Liver (tissue), 9 donors: ENCODE measurements around the gene RABL6. TPM values are rescaled to one million over a fixed set of nuclear protein-coding genes. Genes with fewer than 3 reads are reported as not detected.

Source experiments
- DNase-seq: peaks from one replicate; pipeline ENCODE4 v3.0.0-alpha.2; 2017; ENCODE audit warnings: low spot score
- H3K27ac ChIP-seq, 2 donors: one replicate each; pipeline ENCODE4 v1.7.0; 2013; ENCODE audit warnings: inconsistent platforms in 2 of 2, low read length in 2 of 2, control low read depth in 1 of 2, low read depth in 1 of 2, mild to moderate bottlenecking in 1 of 2
- H3K27me3 ChIP-seq, 4 donors: one replicate each; pipeline versions ENCODE4 v1.6.1 to v1.7.0; 2013; ENCODE audit warnings: low read length in 3 of 4, inconsistent platforms in 1 of 4, mild to moderate bottlenecking in 1 of 4, moderate library complexity in 1 of 4; ENCODE audit not compliant: control insufficient read depth in 4 of 4, insufficient read depth in 4 of 4
- H3K36me3 ChIP-seq, 4 donors: one replicate each; pipeline versions ENCODE4 v1.6.1 to v1.7.0; 2013; ENCODE audit warnings: low read length in 3 of 4, mild to moderate bottlenecking in 3 of 4, low read depth in 1 of 4, moderate library complexity in 1 of 4; ENCODE audit not compliant: control insufficient read depth in 4 of 4, insufficient read depth in 3 of 4
- H3K4me1 ChIP-seq, 4 donors: one replicate each; pipeline versions ENCODE4 v1.6.1 to v1.7.0; 2013; ENCODE audit warnings: low read length in 3 of 4, mild to moderate bottlenecking in 3 of 4, moderate library complexity in 1 of 4; ENCODE audit not compliant: control insufficient read depth in 4 of 4, insufficient read depth in 4 of 4
- H3K4me3 ChIP-seq, 3 donors: one replicate each; pipeline versions ENCODE4 v1.6.1 to v1.7.0; 2013; ENCODE audit warnings: low read length in 3 of 3, control low read depth in 1 of 3, low read depth in 1 of 3, mild to moderate bottlenecking in 1 of 3
- H3K9ac ChIP-seq, 2 donors: one replicate each; pipeline ENCODE4 v1.7.0; 2013; ENCODE audit warnings: low read length in 2 of 2, mild to moderate bottlenecking in 2 of 2, moderate library complexity in 2 of 2, control low read depth in 1 of 2, low read depth in 1 of 2
- H3K9me3 ChIP-seq, 4 donors: one replicate each; pipeline versions ENCODE4 v1.6.1 to v1.7.0; 2013; ENCODE audit warnings: low read length in 3 of 4; ENCODE audit not compliant: control insufficient read depth in 4 of 4
- ATF3 ChIP-seq: IDR thresholded peaks from 2 replicates; pipeline ENCODE4 v1.6.1; 2016; ENCODE audit warnings: antibody characterized with exemption
- EGR1 ChIP-seq, 2 donors: IDR thresholded peaks; 2 replicates each; pipeline ENCODE4 v1.6.1; 2016 to 2018; ENCODE audit warnings: antibody characterized with exemption in 2 of 2, low read depth in 2 of 2
- FOXA1 ChIP-seq: IDR thresholded peaks from 2 replicates; pipeline ENCODE4 v1.6.1; 2016; ENCODE audit warnings: antibody characterized with exemption
- FOXA2 ChIP-seq: IDR thresholded peaks from 2 replicates; pipeline ENCODE4 v1.6.1; 2016; ENCODE audit warnings: antibody characterized with exemption
- GABPA ChIP-seq, 2 donors: IDR thresholded peaks in 1 of 2; conservative IDR thresholded peaks in 1 of 2; 2 replicates each; pipeline ENCODE4 v1.6.1; 2016; ENCODE audit warnings: antibody characterized with exemption in 2 of 2, mild to moderate bottlenecking in 1 of 2, moderate library complexity in 1 of 2
- HNF4A ChIP-seq, 2 donors: conservative IDR thresholded peaks; 2 replicates each; pipeline ENCODE4 v1.6.1; 2016; ENCODE audit warnings: antibody characterized with exemption in 2 of 2, mild to moderate bottlenecking in 2 of 2
- HNF4G ChIP-seq: IDR thresholded peaks from 2 replicates; pipeline ENCODE4 v1.6.1; 2016; ENCODE audit warnings: antibody characterized with exemption
- JUND ChIP-seq, 2 donors: IDR thresholded peaks; 2 replicates each; pipeline ENCODE4 v1.6.1; 2016; ENCODE audit warnings: antibody characterized with exemption in 2 of 2
- MAX ChIP-seq: IDR thresholded peaks from 2 replicates; pipeline ENCODE4 v1.6.1; 2016; ENCODE audit warnings: antibody characterized with exemption
- NR2F2 ChIP-seq: IDR thresholded peaks from 2 replicates; pipeline ENCODE4 v1.6.1; 2016; ENCODE audit warnings: antibody characterized with exemption
- RAD21 ChIP-seq, 2 donors: IDR thresholded peaks; 2 replicates each; pipeline ENCODE4 v1.6.1; 2016; ENCODE audit warnings: antibody characterized with exemption in 2 of 2, mild to moderate bottlenecking in 2 of 2
- REST ChIP-seq: IDR thresholded peaks from 2 replicates; pipeline ENCODE4 v1.6.1; 2016; ENCODE audit warnings: antibody characterized with exemption, mild to moderate bottlenecking
- RXRA ChIP-seq, 2 donors: IDR thresholded peaks; 2 replicates each; pipeline ENCODE4 v1.6.1; 2017 to 2018; ENCODE audit warnings: antibody characterized with exemption in 2 of 2, mild to moderate bottlenecking in 1 of 2
- SP1 ChIP-seq: IDR thresholded peaks from 2 replicates; pipeline ENCODE4 v1.6.1; 2018; ENCODE audit warnings: antibody characterized with exemption, mild to moderate bottlenecking
- TAF1 ChIP-seq: conservative IDR thresholded peaks from 2 replicates; pipeline ENCODE4 v1.6.1; 2016; ENCODE audit warnings: antibody characterized with exemption, mild to moderate bottlenecking
- YY1 ChIP-seq: IDR thresholded peaks from 2 replicates; pipeline ENCODE4 v1.6.1; 2016; ENCODE audit warnings: antibody characterized with exemption, mild to moderate bottlenecking
- WGBS: extraction: QIAGEN DNeasy Blood & Tissue Kit; methylation state at CpG from one replicate; pipeline ENCODE4 v1.1.7; 2013; 5-methylcytosine and 5-hydroxymethylcytosine counted together
- polyA plus RNA-seq, 2 donors: library from polyadenylated mRNA; stranded (reverse) in 1 of 2; unstranded in 1 of 2; fragments of 200-250 nt in 1 of 2; fragments of >200 nt in 1 of 2; fragmentation: Nextera tagmentation in 1 of 2; extraction: Ambion mirVana in 1 of 2; gene quantifications; one replicate each; pipeline versions ENCODE4 v1.2.1 to v1.2.3, GENCODE V29; 2013 to 2015
- total RNA-seq, 2 donors: library from RNA; depleted of rRNA; stranded (reverse); fragments of >200 nt; gene quantifications; one replicate each; pipeline ENCODE4 v1.2.3, GENCODE V29; 2014
- TF ChIP-seq, protein P1 (sequence below): IDR thresholded peaks from 2 replicates; pipeline ENCODE4 v1.6.1; 2016; ENCODE audit warnings: antibody characterized with exemption
- TF ChIP-seq, protein P2 (sequence below): fragments of 150-350 bp; IDR thresholded peaks from 2 replicates; pipeline ENCODE4 v1.5.1; 2017; ENCODE audit warnings: improper control_type of control experiment, low read depth, low read length; ENCODE audit not compliant: missing input control
- donor health status: healthy.
- donor health status: healthy.
- donor health status: healthy.
- donor health status: healthy.
- donor health status: healthy.

Gene RABL6
- total and polyA plus RNA-seq, 4 donors = 3.6 to 32.6 (median 10.7) TPM

DNA sequence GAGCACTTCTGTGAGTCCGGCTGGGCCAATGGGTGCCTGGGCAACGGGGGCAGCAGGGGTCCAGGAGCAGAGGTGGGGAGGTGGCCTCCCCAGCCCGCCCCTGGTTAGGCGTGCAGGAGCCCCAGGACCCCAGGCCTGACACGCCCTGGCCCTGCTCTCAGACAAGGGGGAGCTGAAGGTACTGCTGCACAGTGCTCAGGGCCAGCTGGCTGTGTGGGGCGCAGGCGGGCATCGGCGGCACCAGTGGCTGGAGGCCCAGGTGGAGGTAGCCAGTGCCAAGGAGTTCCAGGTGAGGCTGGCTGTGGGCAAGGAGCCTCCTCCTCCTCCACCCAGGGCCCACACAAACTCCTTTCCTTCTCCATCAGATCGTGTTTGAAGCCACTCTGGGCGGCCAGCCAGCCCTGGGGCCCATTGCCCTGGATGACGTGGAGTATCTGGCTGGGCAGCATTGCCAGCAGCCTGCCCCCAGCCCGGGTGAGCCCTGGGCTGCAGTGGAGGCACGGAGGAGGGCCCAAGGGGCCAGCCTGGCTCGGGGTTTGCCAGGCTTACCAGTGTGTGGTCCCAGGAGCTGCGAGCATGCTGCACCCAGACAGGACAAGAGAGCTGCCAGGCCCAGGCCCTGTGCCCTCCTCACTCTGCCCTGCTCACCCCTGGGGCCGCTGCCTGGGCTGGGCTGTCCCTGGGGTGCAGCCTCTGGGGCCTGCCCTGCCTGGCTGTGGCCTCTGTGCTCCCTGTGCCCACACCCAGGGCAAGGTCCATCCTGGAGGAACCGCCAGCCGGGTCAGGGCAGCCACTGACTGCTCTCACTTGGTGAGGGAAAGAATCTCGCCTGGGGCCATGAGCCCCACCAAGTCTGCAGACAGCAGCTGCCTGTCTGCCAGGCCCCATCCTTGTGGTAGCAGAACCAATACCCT lies 51.4 kb downstream of the RABL6 start:
- peak overlapping the region; percentile 76 to 84 for H3K27ac ChIP-seq
- TF ChIP-seq, protein P1, sequence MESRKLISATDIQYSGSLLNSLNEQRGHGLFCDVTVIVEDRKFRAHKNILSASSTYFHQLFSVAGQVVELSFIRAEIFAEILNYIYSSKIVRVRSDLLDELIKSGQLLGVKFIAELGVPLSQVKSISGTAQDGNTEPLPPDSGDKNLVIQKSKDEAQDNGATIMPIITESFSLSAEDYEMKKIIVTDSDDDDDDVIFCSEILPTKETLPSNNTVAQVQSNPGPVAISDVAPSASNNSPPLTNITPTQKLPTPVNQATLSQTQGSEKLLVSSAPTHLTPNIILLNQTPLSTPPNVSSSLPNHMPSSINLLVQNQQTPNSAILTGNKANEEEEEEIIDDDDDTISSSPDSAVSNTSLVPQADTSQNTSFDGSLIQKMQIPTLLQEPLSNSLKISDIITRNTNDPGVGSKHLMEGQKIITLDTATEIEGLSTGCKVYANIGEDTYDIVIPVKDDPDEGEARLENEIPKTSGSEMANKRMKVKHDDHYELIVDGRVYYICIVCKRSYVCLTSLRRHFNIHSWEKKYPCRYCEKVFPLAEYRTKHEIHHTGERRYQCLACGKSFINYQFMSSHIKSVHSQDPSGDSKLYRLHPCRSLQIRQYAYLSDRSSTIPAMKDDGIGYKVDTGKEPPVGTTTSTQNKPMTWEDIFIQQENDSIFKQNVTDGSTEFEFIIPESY = no peak
- TF ChIP-seq MAX (no peak), REST (peak; percentile 67), HNF4A (conservative IDR thresholded peaks at IDR 0.05) (peak; percentile 98), SP1 (peak; percentile 97), FOXA1 (no peak), JUND (IDR thresholded peaks at IDR 0.05) (no peak), ATF3 (no peak), YY1 (peak; percentile 67), NR2F2 (peak; percentile 72), RAD21 (IDR thresholded peaks at IDR 0.05) (peak in 1 of 2 donors; percentile 65), FOXA2 (no peak), GABPA (IDR thresholded peaks at IDR 0.05 in 1 of 2, conservative IDR thresholded peaks at IDR 0.05 in 1 of 2) (no peak), HNF4G (peak; percentile 95), TAF1 (no peak), EGR1 (IDR thresholded peaks at IDR 0.05; ENCODE audit: low read depth in 2 of 2) (no peak), RXRA (IDR thresholded peaks at IDR 0.05) (peak; percentile 85 to 94)
- TF ChIP-seq, protein P2, sequence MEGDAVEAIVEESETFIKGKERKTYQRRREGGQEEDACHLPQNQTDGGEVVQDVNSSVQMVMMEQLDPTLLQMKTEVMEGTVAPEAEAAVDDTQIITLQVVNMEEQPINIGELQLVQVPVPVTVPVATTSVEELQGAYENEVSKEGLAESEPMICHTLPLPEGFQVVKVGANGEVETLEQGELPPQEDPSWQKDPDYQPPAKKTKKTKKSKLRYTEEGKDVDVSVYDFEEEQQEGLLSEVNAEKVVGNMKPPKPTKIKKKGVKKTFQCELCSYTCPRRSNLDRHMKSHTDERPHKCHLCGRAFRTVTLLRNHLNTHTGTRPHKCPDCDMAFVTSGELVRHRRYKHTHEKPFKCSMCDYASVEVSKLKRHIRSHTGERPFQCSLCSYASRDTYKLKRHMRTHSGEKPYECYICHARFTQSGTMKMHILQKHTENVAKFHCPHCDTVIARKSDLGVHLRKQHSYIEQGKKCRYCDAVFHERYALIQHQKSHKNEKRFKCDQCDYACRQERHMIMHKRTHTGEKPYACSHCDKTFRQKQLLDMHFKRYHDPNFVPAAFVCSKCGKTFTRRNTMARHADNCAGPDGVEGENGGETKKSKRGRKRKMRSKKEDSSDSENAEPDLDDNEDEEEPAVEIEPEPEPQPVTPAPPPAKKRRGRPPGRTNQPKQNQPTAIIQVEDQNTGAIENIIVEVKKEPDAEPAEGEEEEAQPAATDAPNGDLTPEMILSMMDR = no peak

More for the DNA sequence above, 51.4 kb downstream of the RABL6 start:
- DNase-seq = peak; percentile 39
- peaks cover 26 to 74% (median 46%) of the 10 kb centered on the region in 4 donors for H3K4me1 ChIP-seq
- H3K4me3 ChIP-seq = no peak overlapping the region
- peaks cover 10 to 25% (median 12%) of the 10 kb centered on the region in 4 donors for H3K36me3 ChIP-seq
- no peaks in the 10 kb centered on the region for H3K27me3 ChIP-seq
- H3K9me3 ChIP-seq = no peaks in the 10 kb centered on the region
- WGBS = 45% methylated on average over 20 of the region's 20 CpGs
- no peak overlapping the region for H3K9ac ChIP-seq
